Suprapubic skin (tissue), 4 donors: ENCODE measurements around the gene MALT1. TPM values are rescaled to one million over a fixed set of nuclear protein-coding genes. Genes with fewer than 3 reads are reported as not detected.

Experiments
- DNase-seq, 2 donors: peaks; one replicate each; pipeline ENCODE4 v3.0.0-alpha.2; 2019; ENCODE audit warnings: low spot score in 2 of 2
- H3K27ac ChIP-seq: fragments of 200-600 bp; sonication (generic); one replicate; pipeline ENCODE4 v1.5.1; 2019
- H3K27me3 ChIP-seq: fragments of 200-600 bp; sonication (generic); one replicate; pipeline ENCODE4 v1.5.1; 2019
- H3K36me3 ChIP-seq: fragments of 200-600 bp; sonication (generic); one replicate; pipeline ENCODE4 v1.5.1; 2019
- H3K4me1 ChIP-seq: fragments of 200-600 bp; sonication (generic); one replicate; pipeline ENCODE4 v1.5.1; 2019
- H3K4me3 ChIP-seq: fragments of 200-600 bp; sonication (generic); one replicate; pipeline ENCODE4 v1.5.1; 2019; ENCODE audit warnings: mild to moderate bottlenecking
- H3K9me3 ChIP-seq: fragments of 200-600 bp; sonication (generic); one replicate; pipeline ENCODE4 v1.5.1; 2019
- CTCF ChIP-seq, 2 donors: fragments of 200-600 bp in 1 of 2; fragments of 450-650 bp in 1 of 2; sonication (generic) in 1 of 2; IDR thresholded peaks; one replicate each; pipeline ENCODE4 v1.5.1; 2016 to 2019; ENCODE audit warnings: antibody characterized with exemption in 2 of 2, mild to moderate bottlenecking in 1 of 2, moderate library complexity in 1 of 2
- EP300 ChIP-seq: sonication (generic); formaldehyde crosslinking; IDR thresholded peaks from one replicate; pipeline ENCODE4 v1.6.1; 2017; ENCODE audit warnings: antibody characterized with exemption
- POLR2A ChIP-seq, 2 donors: fragments of 450-650 bp; IDR thresholded peaks; one replicate each; pipeline ENCODE4 v1.6.1; 2017; ENCODE audit warnings: antibody characterized with exemption in 2 of 2, mild to moderate bottlenecking in 2 of 2, moderate library complexity in 2 of 2
- POLR2AphosphoS5 ChIP-seq, 3 donors: sonication (generic); formaldehyde crosslinking; IDR thresholded peaks; one replicate each; pipeline ENCODE4 v1.6.1; 2017; ENCODE audit warnings: antibody characterized with exemption in 3 of 3
- WGBS: methylation state at CpG from one replicate; pipeline ENCODE4 v1.1.5; 2018; 5-methylcytosine and 5-hydroxymethylcytosine counted together
- total RNA-seq, 4 donors: library from RNA; depleted of rRNA; stranded (reverse); fragments of >200 nt; gene quantifications; one replicate each; pipeline ENCODE4 v1.1.0, GENCODE V29; 2016

MALT1 gene
- total RNA-seq, 4 donors from 2014 or later: 33.9 to 49.5 (median 37.1) TPM

DNA sequence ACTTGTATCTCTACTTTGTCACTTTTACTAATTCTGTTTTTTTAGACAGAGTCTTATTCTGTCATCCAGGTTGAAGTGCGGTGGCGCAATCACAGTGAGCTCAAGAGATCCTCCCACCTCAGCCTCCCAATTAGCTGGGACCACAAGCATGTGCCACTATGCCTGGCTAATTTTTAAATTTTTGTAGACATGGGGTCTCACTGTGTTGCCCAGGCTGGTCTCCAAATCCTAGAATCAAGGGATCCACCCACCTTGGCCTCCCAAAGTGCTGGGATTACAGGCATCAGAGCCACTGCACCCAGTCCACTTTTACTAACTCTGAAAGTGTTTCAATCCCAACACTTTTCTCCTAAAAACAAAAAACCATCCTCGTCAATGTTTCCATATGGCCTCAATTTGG is 94.9 kb downstream of the MALT1 start:
- TF ChIP-seq EP300: no peak
- TF ChIP-seq POLR2AphosphoS5 (IDR thresholded peaks at IDR 0.05): no peak
- H3K27ac ChIP-seq: no peak overlapping the region
- no peak overlapping the region for H3K4me3 ChIP-seq
- no peaks in the 10 kb centered on the region for H3K36me3 ChIP-seq
- 74% methylated on average over 3 of the region's 3 CpGs for WGBS
- DNase-seq: peak; percentile 15 to 41
- H3K27me3 ChIP-seq: peaks cover 17% of the 10 kb centered on the region
- H3K9me3 ChIP-seq: no peaks in the 10 kb centered on the region
- peaks cover 19% of the 10 kb centered on the region for H3K4me1 ChIP-seq

- DNase-seq: peak; percentile 9 to 11
- H3K4me1 ChIP-seq: peaks cover 19% of the 10 kb centered on the region
- H3K9me3 ChIP-seq: no peaks in the 10 kb centered on the region
- peaks cover 17% of the 10 kb centered on the region for H3K27me3 ChIP-seq
- no peaks in the 10 kb centered on the region for H3K36me3 ChIP-seq
- H3K4me3 ChIP-seq: no peak overlapping the region
- WGBS: 85% methylated on average over 7 of the region's 7 CpGs
- H3K27ac ChIP-seq: no peak overlapping the region
- no peak for TF ChIP-seq POLR2AphosphoS5 (IDR thresholded peaks at IDR 0.05)
These were observed 95.7 kb downstream of the MALT1 start for GRCh38 chr18:58766946-58767345.

DNA sequence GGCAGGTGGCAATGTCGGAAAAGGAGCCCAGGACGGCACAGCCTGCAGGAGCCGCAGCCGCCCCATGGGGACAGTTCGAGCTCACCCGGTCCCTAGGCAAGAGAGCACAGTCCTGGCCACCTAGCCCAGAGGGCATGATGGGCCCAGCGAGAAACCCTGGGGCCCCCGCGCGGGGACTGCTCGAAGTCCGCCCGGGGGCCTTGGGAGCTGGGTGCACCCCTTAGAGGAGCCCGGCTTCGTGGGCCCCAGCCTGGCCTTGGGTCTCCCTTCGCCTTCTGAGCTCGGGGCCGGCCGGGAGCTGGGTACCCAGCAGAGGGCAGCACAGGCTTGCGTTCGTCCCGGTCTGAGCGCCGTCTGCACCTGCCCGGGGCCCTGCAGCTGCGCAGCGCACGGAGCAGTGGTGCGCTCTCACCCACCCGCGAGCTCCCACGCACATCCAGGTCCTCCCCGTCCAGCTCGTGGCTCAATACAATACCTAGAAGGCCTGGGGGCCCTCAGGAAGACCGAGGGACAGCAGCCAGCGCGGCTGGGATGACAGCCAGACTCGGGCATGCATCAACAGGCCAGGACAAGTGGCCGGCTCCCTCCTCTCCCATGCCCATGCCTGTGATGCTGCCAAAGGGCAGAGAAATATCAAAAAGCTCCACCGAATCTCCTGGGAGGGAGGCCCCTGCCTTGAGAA is 97.2 kb downstream of the MALT1 start:
- WGBS: 17% methylated on average over 19 of the region's 40 CpGs
- TF ChIP-seq CTCF (IDR thresholded peaks at IDR 0.05): peak; percentile 29 to 70
- no peak for TF ChIP-seq POLR2AphosphoS5 (IDR thresholded peaks at IDR 0.05)
- Histone ChIP-seq H3K36me3 (no peaks in the 10 kb centered on the region), H3K4me3 (peak overlapping the region; percentile 35), H3K4me1 (peaks cover 19% of the 10 kb centered on the region), H3K27ac (no peak overlapping the region), H3K27me3 (peaks cover 14% of the 10 kb centered on the region), H3K9me3 (no peaks in the 10 kb centered on the region)
- DNase-seq: peak; percentile 69 to 85

DNA sequence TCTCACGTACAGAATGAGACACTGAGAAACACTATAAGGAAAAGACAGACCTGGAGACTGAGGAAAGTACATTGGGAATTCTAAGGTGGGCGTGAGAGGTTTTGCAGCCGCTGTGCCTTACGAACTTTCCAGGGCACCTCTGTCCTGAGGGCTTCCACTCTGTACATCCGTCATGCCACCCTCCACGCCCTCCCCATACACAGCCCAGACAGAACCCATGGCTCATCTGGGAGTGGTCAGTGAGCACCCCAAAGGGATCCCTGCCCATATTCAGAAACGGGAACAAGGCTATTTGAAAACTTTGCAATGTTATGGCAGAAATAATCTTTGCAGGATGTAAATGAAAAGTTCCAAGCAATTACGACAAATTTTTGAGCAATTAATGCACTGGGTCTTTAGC is 98.1 kb downstream of the MALT1 start:
- 66% methylated on average over 8 of the region's 8 CpGs for WGBS
- Histone ChIP-seq H3K27ac (no peak overlapping the region), H3K9me3 (no peaks in the 10 kb centered on the region), H3K4me1 (peaks cover 15% of the 10 kb centered on the region), H3K4me3 (no peak overlapping the region), H3K27me3 (peaks cover 14% of the 10 kb centered on the region), H3K36me3 (no peaks in the 10 kb centered on the region)
- DNase-seq: peak; percentile 16 to 41
- TF ChIP-seq CTCF (IDR thresholded peaks at IDR 0.05) (no peak), POLR2A (IDR thresholded peaks at IDR 0.05) (no peak), POLR2AphosphoS5 (IDR thresholded peaks at IDR 0.05) (no peak)

DNA sequence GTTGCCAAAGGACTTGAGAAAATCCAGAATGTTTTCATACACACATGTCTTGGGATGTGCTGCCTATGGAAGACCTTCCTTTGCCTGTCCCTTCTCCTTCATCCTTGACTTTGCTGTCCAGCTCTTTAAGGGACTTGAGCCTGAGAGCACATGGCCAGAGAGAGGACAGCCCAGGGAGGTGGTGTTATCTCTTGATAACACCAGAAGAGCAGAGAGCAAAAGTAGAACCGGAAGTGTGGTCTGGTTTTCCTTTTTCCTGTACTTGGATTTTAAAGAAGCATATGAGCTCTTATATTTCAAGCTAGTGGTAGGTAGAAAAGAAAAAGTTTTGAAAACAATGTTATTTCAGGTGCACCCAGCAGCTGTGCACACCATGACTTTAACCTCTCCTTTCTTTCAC is 99.3 kb downstream of the MALT1 start:
- WGBS: 75% methylated on average over 1 of the region's 1 CpG
- no peaks in the 10 kb centered on the region for H3K9me3 ChIP-seq
- peaks cover 15% of the 10 kb centered on the region for H3K4me1 ChIP-seq
- no peaks in the 10 kb centered on the region for H3K36me3 ChIP-seq
- no peak for DNase-seq
- no peak overlapping the region for H3K4me3 ChIP-seq
- no peak overlapping the region for H3K27ac ChIP-seq
- peaks cover 14% of the 10 kb centered on the region for H3K27me3 ChIP-seq
- TF ChIP-seq CTCF (IDR thresholded peaks at IDR 0.05) (no peak), POLR2AphosphoS5 (IDR thresholded peaks at IDR 0.05) (no peak), EP300 (no peak), POLR2A (IDR thresholded peaks at IDR 0.05) (no peak)

GRCh38 chr18:58772161-58772560 is 100.9 kb downstream of the MALT1 start:
- Histone ChIP-seq H3K9me3 (no peaks in the 10 kb centered on the region), H3K4me1 (peaks cover 15% of the 10 kb centered on the region), H3K36me3 (no peaks in the 10 kb centered on the region), H3K4me3 (no peak overlapping the region), H3K27me3 (peaks cover 8% of the 10 kb centered on the region), H3K27ac (no peak overlapping the region)
- TF ChIP-seq EP300 (no peak), CTCF (IDR thresholded peaks at IDR 0.05) (no peak), POLR2AphosphoS5 (IDR thresholded peaks at IDR 0.05) (no peak), POLR2A (IDR thresholded peaks at IDR 0.05) (no peak)
- no peak for DNase-seq
- WGBS: 81% methylated on average over 4 of the region's 4 CpGs
